Measurements from ENCODE around the gene KDM4C. TPM values are rescaled to one million over a fixed set of nuclear protein-coding genes. Genes with fewer than 3 reads are reported as not detected.
"Not testable (repeated sequence)": the region's sequence is repeated elsewhere in the genome, so short reads cannot be mapped to it uniquely, and the experiment has no call there.

Gene KDM4C
- total RNA-seq, 2 donors from 2014 or later, result 13.2 to 18.1 TPM

- DNase-seq (peak; percentile 26), ATAC-seq (peak; percentile 19 to 76)
- intact Hi-C loops (cut with DNase I), result no loop called here
Measured at GRCh38 chr9:6788162-6789016, 30.6 kb downstream of the KDM4C start.

- intact Hi-C loops (cut with DNase I), result not testable (repeated sequence)
Measured at GRCh38 chr9:6789017-6789338, 31.2 kb downstream of the KDM4C start.

GRCh38 chr9:6790866-6791265 is 33.1 kb downstream of the KDM4C start:
- DNase-seq (no peak), ATAC-seq (no peak)
- intact Hi-C loops (cut with DNase I), result no loop called here

More at GRCh38 chr9:6789017-6789338, 31.2 kb downstream of the KDM4C start:
- ATAC-seq, DNase-seq: not testable (repeated sequence)

GRCh38 chr9:6793203-6793602 is 35.4 kb downstream of the KDM4C start:
- no peak for DNase-seq
- no peak for ATAC-seq
- intact Hi-C loops (cut with DNase I), result no loop called here

- ATAC-seq (no peak), DNase-seq (no peak)
- intact Hi-C loops (cut with DNase I), result no loop called here
Measured at GRCh38 chr9:6794936-6795335, 37.2 kb downstream of the KDM4C start.

- ATAC-seq (no peak), DNase-seq (no peak)
- intact Hi-C loops (cut with DNase I), result no loop called here
Measured at GRCh38 chr9:6802926-6803325, 45.2 kb downstream of the KDM4C start.

GRCh38 chr9:6805532-6805931 is 47.8 kb downstream of the KDM4C start:
- intact Hi-C loops (cut with DNase I), result no loop called here
- ATAC-seq (peak in 1 of 2 donors; percentile 56), DNase-seq (peak; percentile 30)

- DNase-seq; ATAC-seq; intact Hi-C loops (cut with DNase I): not testable (repeated sequence)
Measured at GRCh38 chr9:6806318-6806717, 48.5 kb downstream of the KDM4C start.

GRCh38 chr9:6807669-6808068 is 49.9 kb downstream of the KDM4C start:
- ATAC-seq, DNase-seq: not testable (repeated sequence)

GRCh38 chr9:6811436-6811835 is 53.7 kb downstream of the KDM4C start:
- intact Hi-C loops (cut with DNase I), result no loop called here
- DNase-seq (no peak), ATAC-seq (no peak)

More at GRCh38 chr9:6807669-6808068, 49.9 kb downstream of the KDM4C start:
- intact Hi-C loops (cut with DNase I), result not testable (repeated sequence)

- intact Hi-C loops (cut with DNase I), result no loop called here
- DNase-seq, result no peak
- no peak for ATAC-seq
Measured at GRCh38 chr9:6816581-6816980, 58.8 kb downstream of the KDM4C start.

GRCh38 chr9:6818292-6818922 is 60.6 kb downstream of the KDM4C start:
- DNase-seq (no peak), ATAC-seq (no peak)
- intact Hi-C loops (cut with DNase I), result no loop called here

- intact Hi-C loops (cut with DNase I), result no loop called here
- ATAC-seq, result no peak
- no peak for DNase-seq
Measured at GRCh38 chr9:6819112-6819511, 61.3 kb downstream of the KDM4C start.

- DNase-seq (no peak), ATAC-seq (no peak)
- intact Hi-C loops (cut with DNase I), result no loop called here
Measured at GRCh38 chr9:6819529-6819928, 61.8 kb downstream of the KDM4C start.

GRCh38 chr9:6822696-6823095 is 64.9 kb downstream of the KDM4C start:
- intact Hi-C loops (cut with DNase I), result loop anchor here in 1 of 2 donors (10.0 kb wide), 1 partner anchor 712 kb away; no protein-coding TSS in a partner anchor
- no peak for DNase-seq
- ATAC-seq, result no peak

- no peak for DNase-seq
- peak in 1 of 2 donors; percentile 23 for ATAC-seq
- intact Hi-C loops (cut with DNase I), result loop anchor here in 1 of 2 donors (10.0 kb wide), 1 partner anchor 707 kb away; no protein-coding TSS in a partner anchor
Measured at GRCh38 chr9:6827439-6828145, 69.8 kb downstream of the KDM4C start.

- intact Hi-C loops (cut with DNase I), result loop anchor here in 1 of 2 donors (10.0 kb wide), 1 partner anchor 706 kb away; no protein-coding TSS in a partner anchor
Measured at GRCh38 chr9:6829027-6829426, 71.3 kb downstream of the KDM4C start.

GRCh38 chr9:6829536-6829935 is 71.8 kb downstream of the KDM4C start:
- no peak for DNase-seq
- intact Hi-C loops (cut with DNase I), result loop anchor here in 1 of 2 donors (10.0 kb wide), 1 partner anchor 705 kb away; no protein-coding TSS in a partner anchor
- no peak for ATAC-seq

More at GRCh38 chr9:6829027-6829426, 71.3 kb downstream of the KDM4C start:
- ATAC-seq (no peak), DNase-seq (no peak)

GRCh38 chr9:6833518-6834192 is 75.9 kb downstream of the KDM4C start:
- intact Hi-C loops (cut with DNase I), result no loop called here
- DNase-seq (no peak), ATAC-seq (peak in 1 of 2 donors; percentile 38)
